ENCODE measurements around the gene RAB35. TPM values are rescaled to one million over a fixed set of nuclear protein-coding genes. Genes with fewer than 3 reads are reported as not detected.

RAB35 gene
- total and polyA plus RNA-seq, 2 experiments from 2014 or later: 9.9 to 16.9 TPM

DNA sequence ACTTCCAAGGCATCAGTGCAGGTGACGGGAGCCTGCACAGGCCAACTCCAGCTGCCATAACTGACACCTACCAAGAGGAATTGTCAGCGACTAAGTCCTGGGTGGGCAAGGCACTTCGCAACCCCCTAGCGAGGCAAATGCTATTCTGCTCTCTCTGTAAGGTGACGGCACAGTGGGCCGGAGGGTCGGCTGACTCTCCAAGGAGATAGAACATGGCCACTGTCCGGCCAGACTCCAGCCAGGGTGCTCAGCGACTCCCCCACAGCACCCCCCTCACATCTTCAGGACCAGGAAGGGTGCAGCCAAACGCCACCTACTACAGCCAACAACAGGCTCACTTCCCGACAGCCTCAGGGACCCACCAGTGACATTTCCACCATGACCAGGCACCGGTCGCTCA is 13.2 kb downstream of the RAB35 start (continued):
- TF ChIP-seq, protein P1, sequence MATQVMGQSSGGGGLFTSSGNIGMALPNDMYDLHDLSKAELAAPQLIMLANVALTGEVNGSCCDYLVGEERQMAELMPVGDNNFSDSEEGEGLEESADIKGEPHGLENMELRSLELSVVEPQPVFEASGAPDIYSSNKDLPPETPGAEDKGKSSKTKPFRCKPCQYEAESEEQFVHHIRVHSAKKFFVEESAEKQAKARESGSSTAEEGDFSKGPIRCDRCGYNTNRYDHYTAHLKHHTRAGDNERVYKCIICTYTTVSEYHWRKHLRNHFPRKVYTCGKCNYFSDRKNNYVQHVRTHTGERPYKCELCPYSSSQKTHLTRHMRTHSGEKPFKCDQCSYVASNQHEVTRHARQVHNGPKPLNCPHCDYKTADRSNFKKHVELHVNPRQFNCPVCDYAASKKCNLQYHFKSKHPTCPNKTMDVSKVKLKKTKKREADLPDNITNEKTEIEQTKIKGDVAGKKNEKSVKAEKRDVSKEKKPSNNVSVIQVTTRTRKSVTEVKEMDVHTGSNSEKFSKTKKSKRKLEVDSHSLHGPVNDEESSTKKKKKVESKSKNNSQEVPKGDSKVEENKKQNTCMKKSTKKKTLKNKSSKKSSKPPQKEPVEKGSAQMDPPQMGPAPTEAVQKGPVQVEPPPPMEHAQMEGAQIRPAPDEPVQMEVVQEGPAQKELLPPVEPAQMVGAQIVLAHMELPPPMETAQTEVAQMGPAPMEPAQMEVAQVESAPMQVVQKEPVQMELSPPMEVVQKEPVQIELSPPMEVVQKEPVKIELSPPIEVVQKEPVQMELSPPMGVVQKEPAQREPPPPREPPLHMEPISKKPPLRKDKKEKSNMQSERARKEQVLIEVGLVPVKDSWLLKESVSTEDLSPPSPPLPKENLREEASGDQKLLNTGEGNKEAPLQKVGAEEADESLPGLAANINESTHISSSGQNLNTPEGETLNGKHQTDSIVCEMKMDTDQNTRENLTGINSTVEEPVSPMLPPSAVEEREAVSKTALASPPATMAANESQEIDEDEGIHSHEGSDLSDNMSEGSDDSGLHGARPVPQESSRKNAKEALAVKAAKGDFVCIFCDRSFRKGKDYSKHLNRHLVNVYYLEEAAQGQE (IDR thresholded peaks at IDR 0.05; ENCODE audit: unreplicated experiment): no peak
- TF ChIP-seq ZNF331 (CRISPR knock-in tag; IDR thresholded peaks at IDR 0.05; ENCODE audit: low read depth) (no peak), ZNF114 (CRISPR knock-in tag; IDR thresholded peaks at IDR 0.05) (no peak), EZH2phosphoT487 (IDR thresholded peaks at IDR 0.05; ENCODE audit: unreplicated experiment) (no peak)
- TF ChIP-seq, protein P2, sequence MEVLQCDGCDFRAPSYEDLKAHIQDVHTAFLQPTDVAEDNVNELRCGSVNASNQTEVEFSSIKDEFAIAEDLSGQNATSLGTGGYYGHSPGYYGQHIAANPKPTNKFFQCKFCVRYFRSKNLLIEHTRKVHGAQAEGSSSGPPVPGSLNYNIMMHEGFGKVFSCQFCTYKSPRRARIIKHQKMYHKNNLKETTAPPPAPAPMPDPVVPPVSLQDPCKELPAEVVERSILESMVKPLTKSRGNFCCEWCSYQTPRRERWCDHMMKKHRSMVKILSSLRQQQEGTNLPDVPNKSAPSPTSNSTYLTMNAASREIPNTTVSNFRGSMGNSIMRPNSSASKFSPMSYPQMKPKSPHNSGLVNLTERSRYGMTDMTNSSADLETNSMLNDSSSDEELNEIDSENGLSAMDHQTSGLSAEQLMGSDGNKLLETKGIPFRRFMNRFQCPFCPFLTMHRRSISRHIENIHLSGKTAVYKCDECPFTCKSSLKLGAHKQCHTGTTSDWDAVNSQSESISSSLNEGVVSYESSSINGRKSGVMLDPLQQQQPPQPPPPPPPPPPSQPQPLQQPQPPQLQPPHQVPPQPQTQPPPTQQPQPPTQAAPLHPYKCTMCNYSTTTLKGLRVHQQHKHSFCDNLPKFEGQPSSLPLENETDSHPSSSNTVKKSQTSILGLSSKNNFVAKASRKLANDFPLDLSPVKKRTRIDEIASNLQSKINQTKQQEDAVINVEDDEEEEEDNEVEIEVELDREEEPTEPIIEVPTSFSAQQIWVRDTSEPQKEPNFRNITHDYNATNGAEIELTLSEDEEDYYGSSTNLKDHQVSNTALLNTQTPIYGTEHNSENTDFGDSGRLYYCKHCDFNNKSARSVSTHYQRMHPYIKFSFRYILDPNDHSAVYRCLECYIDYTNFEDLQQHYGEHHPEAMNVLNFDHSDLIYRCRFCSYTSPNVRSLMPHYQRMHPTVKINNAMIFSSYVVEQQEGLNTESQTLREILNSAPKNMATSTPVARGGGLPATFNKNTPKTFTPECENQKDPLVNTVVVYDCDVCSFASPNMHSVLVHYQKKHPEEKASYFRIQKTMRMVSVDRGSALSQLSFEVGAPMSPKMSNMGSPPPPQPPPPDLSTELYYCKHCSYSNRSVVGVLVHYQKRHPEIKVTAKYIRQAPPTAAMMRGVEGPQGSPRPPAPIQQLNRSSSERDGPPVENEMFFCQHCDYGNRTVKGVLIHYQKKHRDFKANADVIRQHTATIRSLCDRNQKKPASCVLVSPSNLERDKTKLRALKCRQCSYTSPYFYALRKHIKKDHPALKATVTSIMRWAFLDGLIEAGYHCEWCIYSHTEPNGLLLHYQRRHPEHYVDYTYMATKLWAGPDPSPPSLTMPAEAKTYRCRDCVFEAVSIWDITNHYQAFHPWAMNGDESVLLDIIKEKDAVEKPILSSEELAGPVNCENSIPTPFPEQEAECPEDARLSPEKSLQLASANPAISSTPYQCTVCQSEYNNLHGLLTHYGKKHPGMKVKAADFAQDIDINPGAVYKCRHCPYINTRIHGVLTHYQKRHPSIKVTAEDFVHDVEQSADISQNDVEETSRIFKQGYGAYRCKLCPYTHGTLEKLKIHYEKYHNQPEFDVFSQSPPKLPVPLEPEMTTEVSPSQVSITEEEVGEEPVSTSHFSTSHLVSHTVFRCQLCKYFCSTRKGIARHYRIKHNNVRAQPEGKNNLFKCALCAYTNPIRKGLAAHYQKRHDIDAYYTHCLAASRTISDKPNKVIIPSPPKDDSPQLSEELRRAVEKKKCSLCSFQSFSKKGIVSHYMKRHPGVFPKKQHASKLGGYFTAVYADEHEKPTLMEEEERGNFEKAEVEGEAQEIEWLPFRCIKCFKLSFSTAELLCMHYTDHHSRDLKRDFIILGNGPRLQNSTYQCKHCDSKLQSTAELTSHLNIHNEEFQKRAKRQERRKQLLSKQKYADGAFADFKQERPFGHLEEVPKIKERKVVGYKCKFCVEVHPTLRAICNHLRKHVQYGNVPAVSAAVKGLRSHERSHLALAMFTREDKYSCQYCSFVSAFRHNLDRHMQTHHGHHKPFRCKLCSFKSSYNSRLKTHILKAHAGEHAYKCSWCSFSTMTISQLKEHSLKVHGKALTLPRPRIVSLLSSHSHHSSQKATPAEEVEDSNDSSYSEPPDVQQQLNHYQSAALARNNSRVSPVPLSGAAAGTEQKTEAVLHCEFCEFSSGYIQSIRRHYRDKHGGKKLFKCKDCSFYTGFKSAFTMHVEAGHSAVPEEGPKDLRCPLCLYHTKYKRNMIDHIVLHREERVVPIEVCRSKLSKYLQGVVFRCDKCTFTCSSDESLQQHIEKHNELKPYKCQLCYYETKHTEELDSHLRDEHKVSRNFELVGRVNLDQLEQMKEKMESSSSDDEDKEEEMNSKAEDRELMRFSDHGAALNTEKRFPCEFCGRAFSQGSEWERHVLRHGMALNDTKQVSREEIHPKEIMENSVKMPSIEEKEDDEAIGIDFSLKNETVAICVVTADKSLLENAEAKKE (CRISPR knock-in tag; IDR thresholded peaks at IDR 0.05): no peak

DNA sequence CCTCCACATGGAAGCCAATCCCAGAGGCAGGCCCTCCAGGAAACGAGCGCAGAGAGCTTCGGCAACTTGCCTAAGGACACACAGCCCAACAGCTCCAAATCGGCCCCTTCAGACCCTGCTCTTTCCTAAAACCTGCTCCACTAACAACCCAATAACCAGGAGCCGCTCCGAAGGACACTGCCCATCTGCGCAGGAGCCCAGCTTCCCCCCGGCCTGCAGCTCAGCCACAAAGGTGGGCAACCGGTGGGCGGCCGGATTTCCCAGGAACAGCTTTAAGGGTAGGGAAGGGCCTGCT is 13.6 kb downstream of the RAB35 start:
- Histone ChIP-seq H3K36me3 (ENCODE audit: insufficient read depth) (no peaks in the 10 kb centered on the region), H2AFZ (no peak overlapping the region), H3K79me2 (replicated peaks; ENCODE audit: insufficient read depth) (peaks cover 61% of the 10 kb centered on the region), H3K27ac (ENCODE audit: low read depth) (no peak overlapping the region), H3K27me3 (ENCODE audit: insufficient read depth) (no peaks in the 10 kb centered on the region), H3F3A (replicated peaks; ENCODE audit: low read depth) (no peaks in the 10 kb centered on the region; the same call in 1 of the 2 replicates), H4K20me1 (replicated peaks; ENCODE audit: insufficient read depth) (peaks cover 3% of the 10 kb centered on the region; the same call in 1 of the 2 replicates), H3K4me1 (ENCODE audit: insufficient read depth) (peaks cover 7% of the 10 kb centered on the region), H3K9me2 (ENCODE audit: insufficient read depth) (no peaks in the 10 kb centered on the region), H3K4me3 (no peak overlapping the region), H3K4me2 (no peak overlapping the region)
- H3K4me1 Mint-ChIP-seq: peaks cover 22% of the 10 kb centered on the region
- peaks cover 54% of the 10 kb centered on the region for H3K36me3 Mint-ChIP-seq (ENCODE audit: low read depth)
- no peaks in the 10 kb centered on the region for H3K9me3 Mint-ChIP-seq
- H3K27me3 Mint-ChIP-seq (ENCODE audit: insufficient read depth, low read depth, poor library complexity): peaks cover 2% of the 10 kb centered on the region
- no peak overlapping the region for H3K27ac Mint-ChIP-seq
- H3K4me3 Mint-ChIP-seq: no peak overlapping the region
- DNase-seq (ENCODE audit: low spot score) (no peak), ATAC-seq (no peak)
- no peak for TF ChIP-seq JUNB (IDR thresholded peaks at IDR 0.05; ENCODE audit: unreplicated experiment)
- TF ChIP-seq STAT1 (IDR thresholded peaks at IDR 0.05; ENCODE audit: unreplicated experiment): no peak
- no peak for TF ChIP-seq CREB1 (CRISPR knock-in tag; IDR thresholded peaks at IDR 0.05; ENCODE audit: low read depth)
- no peak for TF ChIP-seq ZNF114 (CRISPR knock-in tag; IDR thresholded peaks at IDR 0.05)
- TF ChIP-seq POLR2AphosphoS5 (IDR thresholded peaks at IDR 0.05; ENCODE audit: low read depth): no peak
- TF ChIP-seq EZH2 (IDR thresholded peaks at IDR 0.05; ENCODE audit: low read depth, unreplicated experiment): no peak
- TF ChIP-seq, protein P1 (IDR thresholded peaks at IDR 0.05; ENCODE audit: unreplicated experiment): no peak
- TF ChIP-seq NANOG (IDR thresholded peaks at IDR 0.05; ENCODE audit: borderline replicate concordance): no peak
- TF ChIP-seq EZH2phosphoT487 (IDR thresholded peaks at IDR 0.05; ENCODE audit: unreplicated experiment): no peak

Data from GM23338 (cell line).